ENCODE results near the gene KRT71.
"Not testable (repeated sequence)": the region's sequence is repeated elsewhere in the genome, so short reads cannot be mapped to it uniquely, and the experiment has no call there.

KRT71 gene

DNA sequence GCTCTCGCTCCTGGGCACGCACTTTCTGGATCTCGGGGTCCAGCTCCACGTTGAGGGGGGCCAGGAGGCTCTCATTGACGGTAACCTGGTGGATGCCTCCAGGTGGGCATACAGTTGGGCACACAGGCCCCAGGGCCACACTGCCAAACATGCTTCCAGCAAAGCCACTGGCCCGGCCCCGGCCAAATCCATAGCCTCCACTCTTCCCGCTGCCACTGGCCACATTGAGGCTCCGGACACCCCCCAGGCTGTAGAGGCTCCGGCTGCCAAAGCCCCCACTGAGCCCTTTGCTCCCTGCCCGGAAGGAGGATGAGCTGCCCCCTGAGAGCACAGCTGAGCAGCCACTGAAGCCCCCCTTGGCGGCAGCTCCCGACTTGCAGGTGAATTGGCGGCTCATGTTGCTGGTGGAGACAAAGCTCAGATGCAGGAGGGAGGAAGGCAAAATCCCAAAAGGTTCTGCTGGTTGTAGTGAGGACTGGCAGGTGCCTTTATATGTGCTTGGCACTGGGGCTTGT lies at the start of gene KRT71:
Gene KRT71 (minus strand): TSS at position 465 of the 515 bp plus-strand sequence. CDS start 68 bp downstream, at position 397.
- intact Hi-C loops (cut with DNase I): no loop called here
- peak in 1 of 10 donors; percentile 69 for DNase-seq

GRCh38 chr12:52602552-52602951 lies 49.6 kb upstream of the KRT71 start:
- intact Hi-C loops (cut with DNase I): no loop called here
- no peak for DNase-seq

DNA sequence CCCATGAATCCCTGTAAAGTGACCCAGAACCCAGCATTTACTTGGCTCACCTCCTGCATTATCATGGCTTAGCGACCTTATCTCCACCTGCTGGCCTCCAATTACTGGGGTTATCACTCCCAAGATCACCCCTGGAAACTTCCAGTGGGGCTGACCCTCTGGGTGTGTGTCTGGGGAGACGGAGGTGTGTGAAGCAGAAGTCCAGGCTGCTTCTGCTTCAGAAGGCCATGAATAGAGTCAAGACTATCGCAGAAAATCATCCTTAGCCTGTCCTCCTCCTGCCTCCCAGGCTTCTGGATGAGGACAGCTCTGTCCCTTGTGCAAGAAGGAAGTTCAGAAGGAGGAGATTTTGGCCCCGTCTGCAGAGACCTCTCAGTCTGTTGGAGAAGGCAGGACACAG lies 48.7 kb upstream of the KRT71 start:
- intact Hi-C loops (cut with DNase I): no loop called here

DNA sequence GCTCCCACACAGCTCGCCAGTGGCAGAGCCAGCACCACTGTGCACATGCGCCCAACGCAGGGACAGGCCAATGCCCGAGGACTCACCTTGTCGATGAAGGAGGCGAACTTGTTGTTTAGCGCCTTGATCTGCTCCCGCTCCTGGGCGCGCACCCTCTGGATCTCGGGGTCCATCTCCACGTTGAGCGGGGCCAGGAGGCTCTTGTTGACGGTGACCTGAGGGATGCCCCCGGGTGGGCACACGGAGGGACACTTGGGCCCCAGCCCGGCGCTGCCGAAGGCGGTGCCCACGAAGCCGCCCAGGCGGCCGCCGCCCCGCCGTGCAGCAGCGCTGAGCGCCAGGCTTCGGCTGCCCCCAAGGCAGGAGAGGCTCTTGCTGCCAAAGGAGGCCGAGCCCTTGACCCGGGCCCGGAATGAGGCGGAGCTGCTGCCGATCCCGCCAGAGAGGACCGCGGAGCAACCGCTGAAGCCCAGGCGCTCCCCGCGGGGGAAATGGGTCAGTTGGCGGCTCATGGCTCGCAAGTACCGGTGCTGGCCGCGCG lies 48.1 kb upstream of the KRT71 start, which contains the start of gene KRT72:
Gene KRT72 (minus strand): TSS at position 523 of the 541 bp plus-strand sequence. CDS start 11 bp downstream, at position 512.
- intact Hi-C loops (cut with DNase I): no loop called here
- no peak for DNase-seq

More for the DNA sequence above, 48.7 kb upstream of the KRT71 start:
- no peak for DNase-seq

DNA sequence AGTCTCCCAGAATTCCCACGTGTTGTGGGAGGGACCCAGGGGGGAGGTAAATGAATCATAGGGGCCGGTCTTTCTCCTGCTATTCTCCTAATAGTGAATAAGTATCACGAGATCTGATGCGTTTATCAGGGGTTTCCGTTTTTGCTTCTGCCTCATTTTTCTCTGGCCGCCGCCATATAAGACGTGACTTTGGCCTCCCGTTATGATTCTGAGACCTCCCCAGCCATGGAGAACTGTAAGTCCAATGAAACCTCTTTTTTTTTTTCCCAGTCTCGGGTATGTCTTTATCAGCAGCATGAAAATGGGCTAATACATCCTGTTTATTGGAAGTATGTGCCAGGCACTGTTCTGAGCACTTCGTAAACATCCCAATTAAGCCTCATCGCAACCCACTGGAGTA lies 47.5 kb upstream of the KRT71 start:
- intact Hi-C loops (cut with DNase I): no loop called here
- DNase-seq: no peak

DNA sequence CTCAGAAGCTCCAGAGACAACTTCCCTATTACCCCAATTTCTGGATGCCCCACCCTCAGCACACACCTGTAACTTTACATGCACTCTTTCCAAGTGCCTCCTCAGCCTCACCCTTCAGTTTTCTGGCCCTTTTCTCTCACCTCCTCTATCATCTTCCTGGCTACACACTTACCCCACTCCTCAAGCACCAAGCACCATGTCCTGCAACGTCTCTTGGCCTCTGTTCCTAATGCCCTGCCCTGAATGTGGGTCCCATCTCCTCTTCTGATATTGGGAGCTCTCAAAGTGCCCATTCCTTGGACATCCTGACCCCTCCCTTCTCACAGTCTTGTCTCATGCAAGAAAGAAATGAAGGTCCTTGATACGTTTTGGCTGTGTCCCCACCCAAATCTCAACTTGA lies 47.1 kb upstream of the KRT71 start:
- DNase-seq: no peak
- intact Hi-C loops (cut with DNase I): no loop called here

- no peak for DNase-seq
- intact Hi-C loops (cut with DNase I): no loop called here
Observed at GRCh38 chr12:52598966-52599365, 46.0 kb upstream of the KRT71 start.

GRCh38 chr12:52594237-52594636 lies 41.3 kb upstream of the KRT71 start:
- intact Hi-C loops (cut with DNase I); DNase-seq: not testable (repeated sequence)

GRCh38 chr12:52591521-52591920 lies 38.6 kb upstream of the KRT71 start:
- intact Hi-C loops (cut with DNase I): no loop called here

GRCh38 chr12:52590021-52590420 lies 37.1 kb upstream of the KRT71 start:
- intact Hi-C loops (cut with DNase I): no loop called here
- peak in 1 of 10 donors; percentile 30 for DNase-seq

More at GRCh38 chr12:52591521-52591920, 38.6 kb upstream of the KRT71 start:
- peak in 1 of 10 donors; percentile 38 for DNase-seq

DNA sequence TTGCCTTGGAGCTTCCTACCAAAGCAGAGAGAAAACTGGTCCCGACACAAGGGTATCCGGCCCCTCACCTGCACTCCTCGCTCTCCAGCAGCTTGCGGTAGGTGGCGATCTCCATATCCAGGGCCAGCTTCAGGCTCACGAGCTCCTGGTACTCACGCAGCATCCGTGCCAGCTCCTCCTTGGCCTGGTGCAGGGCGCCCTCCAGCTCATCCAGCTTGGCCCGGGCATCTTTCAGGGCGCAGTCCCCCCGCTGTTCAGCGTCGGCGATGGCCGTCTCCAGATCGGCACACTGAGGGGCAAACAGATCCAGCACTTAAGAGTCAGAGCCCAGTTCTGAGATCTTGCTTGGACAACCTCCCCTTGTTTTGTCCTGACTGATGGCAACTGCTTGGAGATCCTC lies 34.6 kb upstream of the KRT71 start:
- intact Hi-C loops (cut with DNase I): no loop called here
- DNase-seq: peak in 1 of 10 donors; percentile 44

DNA sequence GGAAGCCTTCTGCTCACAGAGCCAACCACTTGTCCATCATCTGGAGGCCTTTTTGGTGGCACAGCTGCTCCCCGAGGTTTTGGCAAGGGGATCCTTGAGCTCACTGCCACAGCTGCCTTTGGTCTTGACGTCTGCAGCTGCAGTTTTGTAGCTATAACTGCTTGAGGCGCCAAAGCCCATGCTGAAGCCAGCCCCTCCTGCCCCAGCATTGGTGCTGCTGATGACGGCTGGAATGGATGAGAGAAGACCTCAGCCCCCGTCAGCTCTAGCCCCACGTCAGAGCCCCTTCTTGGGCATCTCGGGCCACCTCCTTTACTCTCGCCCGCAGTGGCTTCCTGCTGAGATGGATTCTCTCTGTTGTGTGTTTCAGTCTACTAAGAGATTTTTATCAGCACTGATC lies 33.0 kb upstream of the KRT71 start:
- peak in 1 of 10 donors; percentile 57 for DNase-seq
- intact Hi-C loops (cut with DNase I): no loop called here

- intact Hi-C loops (cut with DNase I): no loop called here
Observed at GRCh38 chr12:52585066-52585465, 32.1 kb upstream of the KRT71 start.

GRCh38 chr12:52584156-52584682 lies 31.3 kb upstream of the KRT71 start:
- intact Hi-C loops (cut with DNase I): no loop called here
- DNase-seq: peak in 1 of 10 donors; percentile 43

More at GRCh38 chr12:52585066-52585465, 32.1 kb upstream of the KRT71 start:
- no peak for DNase-seq

DNA sequence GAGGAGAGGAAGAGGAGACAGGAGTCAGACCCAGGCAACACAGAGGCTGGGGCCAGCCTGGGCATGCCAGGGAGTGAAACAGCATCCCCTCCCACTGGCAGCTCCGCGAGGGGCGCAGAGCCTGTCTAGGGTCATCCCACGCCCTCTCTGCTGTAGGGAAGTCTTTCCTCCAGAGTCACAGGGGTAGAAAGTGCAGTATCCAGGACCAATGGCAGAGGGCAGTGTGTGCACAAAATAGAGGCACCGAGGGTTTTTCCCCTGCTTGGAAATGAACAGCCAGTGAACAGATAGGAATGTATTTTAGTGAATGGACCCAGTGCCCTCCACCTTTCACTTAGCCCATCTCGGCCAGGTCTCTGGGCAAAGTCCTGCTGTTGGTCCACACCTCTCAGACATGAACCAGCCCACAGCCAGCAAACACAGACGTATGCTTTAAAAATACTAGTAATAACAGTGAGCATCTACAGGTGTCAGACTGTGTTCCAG lies 30.1 kb upstream of the KRT71 start:
- DNase-seq: peak in 7 of 10 donors; percentile 18 to 86 (median 56)
- intact Hi-C loops (cut with DNase I): loop anchor here (2.0 kb wide), 2 partner anchors 288 to 296 kb away; no protein-coding TSS in a partner anchor

GRCh38 chr12:52582486-52582885 lies 29.5 kb upstream of the KRT71 start:
- no peak for DNase-seq
- intact Hi-C loops (cut with DNase I): loop anchor here (2.0 kb wide), 2 partner anchors 288 to 296 kb away; no protein-coding TSS in a partner anchor

DNA sequence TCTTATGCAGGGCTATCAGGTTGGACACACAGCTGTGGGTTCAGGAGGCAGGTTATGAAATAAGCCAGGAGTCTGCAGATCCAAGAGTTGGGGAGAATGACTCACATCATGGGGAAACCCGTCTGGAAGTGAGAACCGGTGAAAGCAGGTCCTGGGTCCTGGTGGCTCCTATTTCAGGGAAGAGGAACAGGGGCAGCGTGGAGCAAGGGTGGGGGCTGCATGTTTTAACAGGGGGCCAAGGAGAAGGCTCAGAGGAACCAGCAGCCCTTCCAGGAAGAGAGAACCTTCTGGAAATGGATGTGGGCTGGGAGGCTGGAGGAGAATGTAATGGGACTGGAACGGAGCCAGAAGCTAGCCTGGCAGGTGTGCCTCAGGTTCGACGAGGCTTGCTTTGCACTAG lies 28.5 kb upstream of the KRT71 start:
- intact Hi-C loops (cut with DNase I): no loop called here
- no peak for DNase-seq

- peak in 1 of 10 donors; percentile 52 for DNase-seq
- intact Hi-C loops (cut with DNase I): no loop called here
Observed at GRCh38 chr12:52581066-52581465, 28.1 kb upstream of the KRT71 start.

DNA sequence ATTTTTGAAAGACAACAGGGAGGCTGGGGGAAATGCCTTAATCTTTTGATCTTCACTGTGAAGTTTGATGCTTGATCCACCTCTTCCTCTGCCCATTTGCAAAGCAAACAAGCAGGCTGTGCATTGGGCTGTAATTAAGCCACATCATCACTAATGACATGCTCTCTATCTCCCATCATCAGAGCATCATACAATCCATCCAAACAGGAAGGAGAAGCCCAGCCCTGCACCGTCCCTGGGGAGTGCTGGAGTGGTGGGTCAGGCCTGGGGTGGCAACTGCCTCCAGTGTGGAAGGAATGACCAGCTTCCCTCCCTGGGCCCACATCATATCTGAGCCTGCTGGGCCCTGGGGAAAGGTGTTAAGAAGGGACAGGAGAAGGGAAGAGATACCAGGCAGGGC lies 27.6 kb upstream of the KRT71 start:
- peak in 1 of 10 donors; percentile 36 for DNase-seq
- intact Hi-C loops (cut with DNase I): no loop called here

- intact Hi-C loops (cut with DNase I): no loop called here
- DNase-seq: peak in 1 of 10 donors; percentile 44
Observed at GRCh38 chr12:52579468-52580465, 26.8 kb upstream of the KRT71 start.

GRCh38 chr12:52578469-52578868 lies 25.5 kb upstream of the KRT71 start:
- DNase-seq: no peak
- intact Hi-C loops (cut with DNase I): no loop called here
